ENCODE results near the gene NRG2.

DNA sequence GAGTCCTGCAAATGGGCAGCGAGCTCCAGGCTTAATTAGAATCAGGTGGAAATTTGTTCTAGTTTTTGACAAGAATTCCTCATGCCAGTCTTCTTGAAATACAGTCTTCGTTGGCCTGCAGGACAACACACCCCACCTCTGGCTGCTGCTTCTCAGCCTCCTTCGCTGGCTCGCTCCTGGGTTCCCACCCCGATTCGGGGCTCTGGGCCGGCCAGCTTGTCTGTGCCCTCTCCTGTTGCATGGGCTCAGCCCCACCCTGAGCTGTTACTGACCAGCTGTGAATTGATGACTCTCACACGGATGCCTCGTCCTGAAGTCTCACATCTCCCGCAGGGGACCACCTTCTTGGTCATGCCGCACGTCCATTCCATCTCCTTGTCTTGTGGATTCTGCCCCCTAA lies 226.5 kb downstream of the NRG2 start:
- TF ChIP-seq GABPA (IDR thresholded peaks at IDR 0.05; ENCODE audit: borderline replicate concordance, insufficient read depth, low read length) (no peak), CREB1 (IDR thresholded peaks at IDR 0.05) (no peak)

All from H1 (cell line).